HCT116 (cell line): ENCODE data around the gene GIT1. TPM values are rescaled to one million over a fixed set of nuclear protein-coding genes. Genes with fewer than 3 reads are reported as not detected.

Source experiments
- ATAC-seq: fragments of 200-7000 bp; cut with Tn5 transposase; 2 replicates; pipeline ENCODE4 v1.9.1; 2020; ENCODE audit warnings: mild to moderate bottlenecking, moderate library complexity
- BruUV-seq: library from RNA; stranded (reverse); fragments of 400-500 nt; replicated peaks from 2 replicates; lab custom pipeline; 2021; lab: Mats Ljungman, UMichigan
- CTCF ChIA-PET: fragments of 300-600 bp; sonication (Branson Sonifier 250); formaldehyde crosslinking; loops from one replicate; lab custom pipeline; 2021; ENCODE audit warnings: antibody characterized with exemption; lab: Charles Lee
- POLR2A ChIA-PET: fragments of 300-600, 350-600 bp; sonication (Branson Sonifier 250); formaldehyde crosslinking; loops from one replicate; lab custom pipeline; 2021; ENCODE audit warnings: antibody characterized with exemption; lab: Charles Lee
- RAD21 ChIA-PET, 2 experiments: fragments of 300-600 bp; sonication (Branson Sonifier 250); formaldehyde crosslinking; loops; one replicate each; lab custom pipeline; 2023; ENCODE audit warnings: low total read pairs in 2 of 2; ENCODE audit not compliant: uncharacterized antibody in 2 of 2, unreplicated experiment in 2 of 2, low non-redundant PET in 1 of 2; lab: Charles Lee
- DNase-seq: peaks from one replicate; pipeline ENCODE4 v3.0.0-alpha.2; 2010; ENCODE audit warnings: low read depth, low spot score
- H2AFZ ChIP-seq: fragments of 200-600 bp; shearing (Covaris generic), sonication (generic); 2 replicates; pipeline ENCODE4 v1.6.1; 2017; ENCODE audit warnings: low read depth, mixed run types, mixed read lengths, antibody characterized with exemption, low read length; ENCODE audit not compliant: poor library complexity, severe bottlenecking
- H3K27ac ChIP-seq: 2 replicates; pipeline ENCODE4 v1.5.1; 2012; ENCODE audit warnings: low read depth, low read length
- H3K27me3 ChIP-seq: fragments of 200-600 bp; sonication (generic); 2 replicates; pipeline ENCODE4 v1.6.1; 2016; ENCODE audit warnings: mixed run types, low read length, mixed read lengths; ENCODE audit not compliant: insufficient read depth
- H3K36me3 ChIP-seq, 2 experiments: fragments of 200-500 bp in 1 of 2; fragments of 200-600 bp in 1 of 2; sonication (Bioruptor generic) in 1 of 2; sonication (generic) in 1 of 2; 2 replicates each; pipeline versions ENCODE4 v1.5.1 to v1.6.1; 2014 to 2016; ENCODE audit warnings: low read length in 2 of 2, inconsistent platforms in 1 of 2, mixed read lengths in 1 of 2, mixed run types in 1 of 2; ENCODE audit not compliant: insufficient read depth in 2 of 2, control insufficient read depth in 1 of 2
- H3K4me1 ChIP-seq, 2 experiments: fragments of 200-600 bp in 1 of 2; sonication (generic) in 1 of 2; 2 replicates each; pipeline versions ENCODE4 v1.5.1 to v1.6.1; 2012 to 2017; ENCODE audit warnings: low read length in 2 of 2, inconsistent platforms in 1 of 2, mild to moderate bottlenecking in 1 of 2, mixed read lengths in 1 of 2, mixed run types in 1 of 2, moderate library complexity in 1 of 2; ENCODE audit not compliant: insufficient read depth in 2 of 2, control insufficient read depth in 1 of 2
- H3K4me2 ChIP-seq: fragments of 200-600 bp; sonication (generic); 2 replicates; pipeline ENCODE4 v1.6.1; 2017; ENCODE audit warnings: mixed run types, low read length, mixed read lengths
- H3K4me3 ChIP-seq, 2 experiments: fragments of 200-600 bp in 1 of 2; sonication (generic) in 1 of 2; replicated peaks in 1 of 2; 2 replicates each; pipeline ENCODE4 v1.5.1; 2011 to 2016; ENCODE audit warnings: low read length in 2 of 2, control low read depth in 1 of 2, low read depth in 1 of 2, mild to moderate bottlenecking in 1 of 2, mixed read lengths in 1 of 2, mixed run types in 1 of 2
- H3K79me2 ChIP-seq: fragments of 200-600 bp; sonication (generic); 2 replicates; pipeline ENCODE4 v1.6.1; 2017; ENCODE audit warnings: mild to moderate bottlenecking, mixed run types, low read length, moderate library complexity, mixed read lengths; ENCODE audit not compliant: insufficient read depth
- H3K9ac ChIP-seq: fragments of 200-600 bp; sonication (generic); 2 replicates; pipeline ENCODE4 v1.6.1; 2016; ENCODE audit warnings: low read length, mixed read lengths
- H3K9me2 ChIP-seq: fragments of 200-600 bp; sonication (generic), shearing (Covaris generic); 2 replicates; pipeline ENCODE4 v1.6.1; 2017; ENCODE audit warnings: mixed run types, mild to moderate bottlenecking, moderate library complexity; ENCODE audit not compliant: insufficient read depth
- H3K9me3 ChIP-seq, 2 experiments: fragments of 200-500 bp in 1 of 2; fragments of 200-600 bp in 1 of 2; sonication (Bioruptor generic) in 1 of 2; sonication (generic) in 1 of 2; 2 replicates each; pipeline ENCODE4 v1.6.1; 2014 to 2017; ENCODE audit warnings: low read length in 2 of 2, mixed read lengths in 2 of 2, inconsistent platforms in 1 of 2, low read depth in 1 of 2, mild to moderate bottlenecking in 1 of 2, mixed run types in 1 of 2, moderate library complexity in 1 of 2; ENCODE audit not compliant: control insufficient read depth in 1 of 2, insufficient read depth in 1 of 2
- H4K20me1 ChIP-seq: fragments of 200-600 bp; sonication (generic), shearing (Covaris generic); 2 replicates; pipeline ENCODE4 v1.6.1; 2017; ENCODE audit warnings: mixed run types, mild to moderate bottlenecking, moderate library complexity; ENCODE audit not compliant: insufficient read depth
- CBX3 ChIP-seq: IDR thresholded peaks from 2 replicates; pipeline ENCODE4 v1.6.1; 2012; ENCODE audit warnings: low read depth
- CEBPB ChIP-seq: IDR thresholded peaks from 2 replicates; pipeline ENCODE4 v1.6.1; 2012; ENCODE audit warnings: low read depth
- CTCF ChIP-seq, 3 experiments: fragments of 200-600 bp in 1 of 3; sonication (generic) in 1 of 3; IDR thresholded peaks in 2 of 3; conservative IDR thresholded peaks in 1 of 3; 2 replicates each; pipeline ENCODE4 v1.5.1; 2012 to 2017; ENCODE audit warnings: low read depth in 2 of 3, low read length in 2 of 3, antibody characterized with exemption in 1 of 3, borderline replicate concordance in 1 of 3, control low read depth in 1 of 3, mild to moderate bottlenecking in 1 of 3, mixed read lengths in 1 of 3, mixed run types in 1 of 3, moderate library complexity in 1 of 3; ENCODE audit not compliant: insufficient read depth in 1 of 3
- EZH2phosphoT487 ChIP-seq: fragments of 200-600 bp; IDR thresholded peaks from 2 replicates; pipeline ENCODE4 v1.6.1; 2018; ENCODE audit warnings: antibody characterized with exemption, borderline replicate concordance
- MAX ChIP-seq: IDR thresholded peaks from 2 replicates; pipeline ENCODE4 v1.6.1; 2012
- POLR2AphosphoS5 ChIP-seq: IDR thresholded peaks from 2 replicates; pipeline ENCODE4 v1.6.1; 2011; ENCODE audit warnings: mild to moderate bottlenecking, low read depth, low read length, moderate library complexity
- RAD21 ChIP-seq: IDR thresholded peaks from 2 replicates; pipeline ENCODE4 v1.6.1; 2012; ENCODE audit warnings: low read depth, mild to moderate bottlenecking
- SIN3A ChIP-seq: IDR thresholded peaks from 2 replicates; pipeline ENCODE4 v1.6.1; 2012; ENCODE audit warnings: low read depth
- TCF7L2 ChIP-seq: IDR thresholded peaks from 2 replicates; pipeline ENCODE4 v1.7.0; 2011; ENCODE audit warnings: borderline replicate concordance, inconsistent platforms; ENCODE audit not compliant: insufficient read depth, insufficient read length; ENCODE audit errors: extremely low read depth
- ZFX ChIP-seq: fragments of 450-650 bp; IDR thresholded peaks from 2 replicates; pipeline ENCODE4 v1.6.1; 2017
- intact Hi-C: fragments of 100-400 bp; cut with micrococcal nuclease; formaldehyde crosslinking; loops from 2 replicates; pipeline ENCODE4 v1.10.0; 2022
- total RNA-seq: library from RNA; stranded (reverse); gene quantifications from one replicate; pipeline ENCODE4 v1.2.1, GENCODE V29; 2021; ENCODE audit not compliant: unreplicated experiment

Gene GIT1
- total RNA-seq, 1 experiment from 2014 or later = 76.5 TPM

GRCh38 chr17:29618272-29619065 lies 29.0 kb upstream of the GIT1 start:
- DNase-seq = no peak
- Histone ChIP-seq H3K9me3 (no peaks in the 10 kb centered on the region), H3K4me2 (peak overlapping the region; percentile 97), H3K27ac (peak overlapping the region; percentile 64; the same call in 1 of the 2 replicates), H2AFZ (peak overlapping the region; percentile 51), H3K9ac (peak overlapping the region; percentile 66), H3K4me1 (peaks cover 51 to 75% of the 10 kb centered on the region in 2 experiments), H3K36me3 (no peaks in the 10 kb centered on the region), H3K79me2 (no peaks in the 10 kb centered on the region), H3K4me3 (peak overlapping the region; percentile 36 to 50), H4K20me1 (no peaks in the 10 kb centered on the region), H3K9me2 (no peaks in the 10 kb centered on the region), H3K27me3 (no peaks in the 10 kb centered on the region)
- TF ChIP-seq RAD21 = no peak
- 0 out of 2 replicates have a peak, but pooled peaks have one; percentile 13 for TF ChIP-seq CBX3
- no peak for TF ChIP-seq EZH2phosphoT487
- POLR2A ChIA-PET = no interaction called here
- RAD21 ChIA-PET = interaction anchor here (0.8 to 1.1 kb wide), 2 partner anchors 21 to 312 kb away, joined by 3 to 4 read pairs; partner anchors contain the start of gene SSH2 (in 1 of the 2)
- intact Hi-C loops = loop anchor here (1.0 kb wide), 1 partner anchor 38 kb away; no protein-coding TSS in a partner anchor
- CTCF ChIA-PET = interaction anchor here (0.8 to 4.6 kb wide), 26 partner anchors 8 to 718 kb away, joined by 3 to 61 read pairs (median 6); partner anchors contain the start of genes ANKRD13B and SSH2
- no TSS peak for BruUV-seq
- ATAC-seq = peak; percentile 17

GRCh38 chr17:29617481-29618271 lies 28.2 kb upstream of the GIT1 start:
- no peaks in the 10 kb centered on the region for H3K9me3 ChIP-seq
- no peaks in the 10 kb centered on the region for H3K27me3 ChIP-seq
- TF ChIP-seq POLR2AphosphoS5 (peak; percentile 45), CTCF (IDR thresholded peaks at IDR 0.05 in 2 of 3, conservative IDR thresholded peaks at IDR 0.05 in 1 of 3; ENCODE audit: borderline replicate concordance in 1 of 3, insufficient read depth in 1 of 3, low read depth in 2 of 3, low read length in 2 of 3) (peak; percentile 73 to 94 (median 87)), ZFX (peak; percentile 80; the same call in 1 of the 2 replicates), SIN3A (no peak), RAD21 (peak; percentile 73), TCF7L2 (peak; percentile 27), CEBPB (no peak), MAX (peak; percentile 47; the same call in 1 of the 2 replicates)
- peak overlapping the region; percentile 64 for H3K27ac ChIP-seq
- H3K36me3 ChIP-seq = no peaks in the 10 kb centered on the region
- ATAC-seq = peak; percentile 60
- BruUV-seq = no TSS peak
- H3K9me2 ChIP-seq = no peaks in the 10 kb centered on the region
- H2AFZ ChIP-seq = peak overlapping the region; percentile 51
- no peaks in the 10 kb centered on the region for H4K20me1 ChIP-seq
- ChIA-PET CTCF (interaction anchor here (0.8 to 4.6 kb wide), 35 partner anchors 9 to 719 kb away, joined by 3 to 61 read pairs (median 6); partner anchors contain the start of genes ABHD15, ANKRD13B, SSH2 and TP53I13), POLR2A (interaction anchor here (0.6 to 1.3 kb wide), 2 partner anchors 239 to 476 kb away, joined by 3 read pairs; no protein-coding TSS in a partner anchor), RAD21 (interaction anchor here (0.7 to 0.8 kb wide), 3 partner anchors 22 to 969 kb away, joined by 3 to 5 read pairs (median 4); partner anchors contain the start of gene SSH2 (in 1 of the 2))
- H3K4me1 ChIP-seq = peaks cover 48 to 68% of the 10 kb centered on the region in 2 experiments
- peak overlapping the region; percentile 36 to 50 for H3K4me3 ChIP-seq
- peak overlapping the region; percentile 66 for H3K9ac ChIP-seq
- H3K79me2 ChIP-seq = no peaks in the 10 kb centered on the region
- peak overlapping the region; percentile 97 for H3K4me2 ChIP-seq
- peak; percentile 50 for DNase-seq
- intact Hi-C loops = loop anchor here (1.0 kb wide), 2 partner anchors 37 to 476 kb away; no protein-coding TSS in a partner anchor
